DOHH2 (cell line): ENCODE measurements around the gene ACACB.

Experiments
- CTCF ChIP-seq: fragments of 200-600 bp; sonication (generic); IDR thresholded peaks from one replicate; pipeline ENCODE4 v1.5.1; 2014; ENCODE audit warnings: antibody characterized with exemption, mild to moderate bottlenecking, low read depth, low read length; ENCODE audit not compliant: poor library complexity, severe bottlenecking
- EZH2phosphoT487 ChIP-seq: fragments of 200-600 bp; sonication (generic); IDR thresholded peaks from 2 replicates; pipeline ENCODE4 v1.6.1; 2017; ENCODE audit warnings: borderline replicate concordance, mild to moderate bottlenecking, antibody characterized with exemption, low read length, moderate library complexity, mixed read lengths

DNA sequence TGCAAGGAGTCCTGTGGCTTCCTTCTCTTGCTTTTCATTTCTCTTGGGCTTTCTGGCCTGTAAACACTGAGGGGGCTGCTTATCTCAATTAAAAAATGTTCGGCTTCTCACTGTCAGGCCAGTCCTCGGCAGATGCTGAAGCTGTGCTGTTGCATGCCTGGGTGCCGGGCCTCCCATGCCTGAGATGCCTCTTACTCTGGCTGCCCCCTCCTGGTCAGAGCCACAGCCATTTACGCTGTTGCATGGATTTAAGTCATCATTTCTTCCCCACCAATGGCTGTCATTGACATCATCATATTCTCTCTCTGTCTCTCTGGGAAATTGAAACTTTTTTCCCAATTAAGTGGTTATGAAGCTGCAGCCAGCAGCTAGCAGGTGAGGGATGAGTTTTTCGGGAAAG is 139.0 kb downstream of the ACACB start:
- no peak for TF ChIP-seq CTCF
- TF ChIP-seq EZH2phosphoT487: no peak
